Activated T-helper 17 cell treated with anti-CD3 and anti-CD28 coated beads, Interleukin-2, amount 50 U/mL, for 72 hours (primary cell): ENCODE results near the gene ACACB. TPM values are rescaled to one million over a fixed set of nuclear protein-coding genes. Genes with fewer than 3 reads are reported as not detected.
"Not testable (repeated sequence)": the region's sequence is repeated elsewhere in the genome, so short reads cannot be mapped to it uniquely, and the experiment has no call there.

Experiments
- ATAC-seq: fragments of 150-1000 bp; cut with Tn5 transposase; replicated peaks from 2 replicates; pipeline ENCODE4 v1.10.0; 2021; ENCODE audit warnings: mild to moderate bottlenecking, moderate library complexity
- H3K27ac Mint-ChIP-seq: one replicate; pipeline ENCODE4 v1.8.0; 2022; ENCODE audit warnings: mixed read lengths
- H3K27me3 Mint-ChIP-seq: one replicate; pipeline ENCODE4 v1.8.0; 2022; ENCODE audit warnings: mixed read lengths
- H3K36me3 Mint-ChIP-seq: one replicate; pipeline ENCODE4 v1.8.0; 2022; ENCODE audit warnings: low read depth, mild to moderate bottlenecking, mixed read lengths
- H3K4me1 Mint-ChIP-seq: one replicate; pipeline ENCODE4 v1.8.0; 2022; ENCODE audit warnings: mixed read lengths
- H3K4me3 Mint-ChIP-seq: one replicate; pipeline ENCODE4 v1.8.0; 2022; ENCODE audit warnings: mild to moderate bottlenecking, mixed read lengths
- H3K9me3 Mint-ChIP-seq: one replicate; pipeline ENCODE4 v1.8.0; 2022; ENCODE audit warnings: mixed read lengths
- total RNA-seq, 2 donors: library from RNA; stranded (reverse); gene quantifications; one replicate each; pipeline ENCODE4 v1.2.3, GENCODE V29; 2022

ACACB gene
- total RNA-seq, 2 donors from 2014 or later: 7.4 to 17.3 TPM

GRCh38 chr12:109147126-109147525 lies 30.7 kb downstream of the ACACB start:
- not testable (repeated sequence) for H3K36me3 Mint-ChIP-seq, H3K4me3 Mint-ChIP-seq, ATAC-seq, H3K9me3 Mint-ChIP-seq, H3K4me1 Mint-ChIP-seq, H3K27ac Mint-ChIP-seq, H3K27me3 Mint-ChIP-seq

- Mint-ChIP-seq H3K36me3 (no peaks in the 10 kb centered on the region), H3K27me3 (no peaks in the 10 kb centered on the region), H3K4me1 (no peaks in the 10 kb centered on the region)
These were observed 31.6 kb downstream of the ACACB start for GRCh38 chr12:109147954-109148353.

GRCh38 chr12:109150124-109150640 lies 33.8 kb downstream of the ACACB start:
- H3K27me3 Mint-ChIP-seq: no peaks in the 10 kb centered on the region
- H3K4me3 Mint-ChIP-seq: no peak overlapping the region
- no peaks in the 10 kb centered on the region for H3K9me3 Mint-ChIP-seq
- H3K27ac Mint-ChIP-seq: no peak overlapping the region
- no peaks in the 10 kb centered on the region for H3K4me1 Mint-ChIP-seq
- ATAC-seq: no peak
- no peaks in the 10 kb centered on the region for H3K36me3 Mint-ChIP-seq

More at GRCh38 chr12:109147954-109148353, 31.6 kb downstream of the ACACB start:
- H3K9me3 Mint-ChIP-seq: no peaks in the 10 kb centered on the region
- no peak overlapping the region for H3K4me3 Mint-ChIP-seq
- no peak for ATAC-seq
- no peak overlapping the region for H3K27ac Mint-ChIP-seq

GRCh38 chr12:109151457-109151856 lies 35.1 kb downstream of the ACACB start:
- Mint-ChIP-seq H3K27me3 (no peaks in the 10 kb centered on the region), H3K27ac (no peak overlapping the region), H3K4me1 (no peaks in the 10 kb centered on the region)

GRCh38 chr12:109153821-109154441 lies 37.5 kb downstream of the ACACB start:
- ATAC-seq: no peak
- Mint-ChIP-seq H3K9me3 (no peaks in the 10 kb centered on the region), H3K4me3 (peak overlapping the region; percentile 93), H3K36me3 (no peaks in the 10 kb centered on the region), H3K27me3 (no peaks in the 10 kb centered on the region), H3K27ac (no peak overlapping the region), H3K4me1 (no peaks in the 10 kb centered on the region)

More at GRCh38 chr12:109151457-109151856, 35.1 kb downstream of the ACACB start:
- H3K4me3 Mint-ChIP-seq: no peak overlapping the region
- no peaks in the 10 kb centered on the region for H3K36me3 Mint-ChIP-seq
- no peak for ATAC-seq
- no peaks in the 10 kb centered on the region for H3K9me3 Mint-ChIP-seq

GRCh38 chr12:109154451-109155438 lies 38.4 kb downstream of the ACACB start:
- H3K4me3 Mint-ChIP-seq: peak overlapping the region; percentile 93
- H3K27me3 Mint-ChIP-seq: no peaks in the 10 kb centered on the region
- peak overlapping the region; percentile 69 for H3K27ac Mint-ChIP-seq
- no peaks in the 10 kb centered on the region for H3K9me3 Mint-ChIP-seq
- H3K36me3 Mint-ChIP-seq: no peaks in the 10 kb centered on the region
- ATAC-seq: peak; percentile 94
- no peaks in the 10 kb centered on the region for H3K4me1 Mint-ChIP-seq

GRCh38 chr12:109156036-109156435 lies 39.6 kb downstream of the ACACB start:
- no peak for ATAC-seq
- Mint-ChIP-seq H3K4me3 (peak overlapping the region; percentile 93), H3K9me3 (no peaks in the 10 kb centered on the region), H3K27ac (no peak overlapping the region), H3K4me1 (no peaks in the 10 kb centered on the region), H3K36me3 (no peaks in the 10 kb centered on the region), H3K27me3 (no peaks in the 10 kb centered on the region)

- H3K4me1 Mint-ChIP-seq: no peaks in the 10 kb centered on the region
- no peaks in the 10 kb centered on the region for H3K36me3 Mint-ChIP-seq
- no peak overlapping the region for H3K27ac Mint-ChIP-seq
- ATAC-seq: no peak
- H3K27me3 Mint-ChIP-seq: no peaks in the 10 kb centered on the region
- no peak overlapping the region for H3K4me3 Mint-ChIP-seq
- no peaks in the 10 kb centered on the region for H3K9me3 Mint-ChIP-seq
These were observed 40.2 kb downstream of the ACACB start for GRCh38 chr12:109156586-109156985.

GRCh38 chr12:109157986-109158385 lies 41.6 kb downstream of the ACACB start:
- H3K27ac Mint-ChIP-seq: no peak overlapping the region
- no peak overlapping the region for H3K4me3 Mint-ChIP-seq
- no peaks in the 10 kb centered on the region for H3K9me3 Mint-ChIP-seq
- H3K4me1 Mint-ChIP-seq: no peaks in the 10 kb centered on the region
- H3K27me3 Mint-ChIP-seq: no peaks in the 10 kb centered on the region
- ATAC-seq: no peak
- H3K36me3 Mint-ChIP-seq: no peaks in the 10 kb centered on the region

- Mint-ChIP-seq H3K4me1 (no peaks in the 10 kb centered on the region), H3K27me3 (no peaks in the 10 kb centered on the region), H3K36me3 (no peaks in the 10 kb centered on the region), H3K27ac (no peak overlapping the region), H3K4me3 (no peak overlapping the region), H3K9me3 (no peaks in the 10 kb centered on the region)
- ATAC-seq: no peak
These were observed 44.0 kb downstream of the ACACB start for GRCh38 chr12:109160433-109160832.

- no peaks in the 10 kb centered on the region for H3K4me1 Mint-ChIP-seq
- no peak for ATAC-seq
- H3K9me3 Mint-ChIP-seq: no peaks in the 10 kb centered on the region
- no peak overlapping the region for H3K27ac Mint-ChIP-seq
- H3K4me3 Mint-ChIP-seq: no peak overlapping the region
- H3K36me3 Mint-ChIP-seq: no peaks in the 10 kb centered on the region
- no peaks in the 10 kb centered on the region for H3K27me3 Mint-ChIP-seq
These were observed 44.5 kb downstream of the ACACB start for GRCh38 chr12:109160873-109161272.

- Mint-ChIP-seq H3K4me1 (no peaks in the 10 kb centered on the region), H3K9me3 (no peaks in the 10 kb centered on the region), H3K27me3 (no peaks in the 10 kb centered on the region), H3K4me3 (no peak overlapping the region), H3K36me3 (no peaks in the 10 kb centered on the region), H3K27ac (no peak overlapping the region)
- no peak for ATAC-seq
These were observed 46.2 kb downstream of the ACACB start for GRCh38 chr12:109162551-109162950.

GRCh38 chr12:109163167-109163566 lies 46.8 kb downstream of the ACACB start:
- no peak overlapping the region for H3K27ac Mint-ChIP-seq
- no peaks in the 10 kb centered on the region for H3K27me3 Mint-ChIP-seq
- H3K4me1 Mint-ChIP-seq: no peaks in the 10 kb centered on the region
- ATAC-seq: no peak
- no peaks in the 10 kb centered on the region for H3K9me3 Mint-ChIP-seq
- H3K36me3 Mint-ChIP-seq: peaks cover 6% of the 10 kb centered on the region
- H3K4me3 Mint-ChIP-seq: no peak overlapping the region

- H3K27me3 Mint-ChIP-seq: no peaks in the 10 kb centered on the region
- H3K4me3 Mint-ChIP-seq: no peak overlapping the region
- no peak overlapping the region for H3K27ac Mint-ChIP-seq
- H3K36me3 Mint-ChIP-seq: peaks cover 23% of the 10 kb centered on the region
- no peak for ATAC-seq
- no peaks in the 10 kb centered on the region for H3K9me3 Mint-ChIP-seq
- no peaks in the 10 kb centered on the region for H3K4me1 Mint-ChIP-seq
These were observed 49.2 kb downstream of the ACACB start for GRCh38 chr12:109165599-109165998.

GRCh38 chr12:109166371-109166770 lies 50.0 kb downstream of the ACACB start:
- Mint-ChIP-seq H3K9me3 (no peaks in the 10 kb centered on the region), H3K4me3 (no peak overlapping the region), H3K4me1 (no peaks in the 10 kb centered on the region), H3K27me3 (no peaks in the 10 kb centered on the region), H3K36me3 (peaks cover 25% of the 10 kb centered on the region), H3K27ac (no peak overlapping the region)
- ATAC-seq: no peak
